Measurements from ENCODE around the gene RPA3.

GRCh38 chr7:7688310-7688709 lies 30.1 kb downstream of the RPA3 start:
- TF ChIP-seq CTCF (IDR thresholded peaks at IDR 0.05) (no peak), POLR2A (IDR thresholded peaks at IDR 0.05) (no peak)

Measured in uterus (tissue), 2 donors.